ENCODE data around the gene SLC12A5. TPM values are rescaled to one million over a fixed set of nuclear protein-coding genes. Genes with fewer than 3 reads are reported as not detected.

Gene SLC12A5
- total and polyA plus RNA-seq, 8 donors: 0.35 to 21.5 (median 1.6) TPM

- H3K4me3 ChIP-seq: no peak overlapping the region
- no peak for FAIRE-seq
- no peaks in the 10 kb centered on the region for H3K9me3 ChIP-seq
- ATAC-seq: no peak
- peaks cover 22 to 72% (median 49%) of the 10 kb centered on the region in 3 donors for H3K36me3 ChIP-seq
- DNase-seq: no peak
- WGBS, 2 donors: 93 to 96% methylated on average over 8 of the region's 8 CpGs
- intact Hi-C loops (cut with DNase I): no loop called here
- peaks cover 0 to 5% (median 0%) of the 10 kb centered on the region in 3 donors for H3K4me1 ChIP-seq
- TF ChIP-seq CTCF (IDR thresholded peaks at IDR 0.05): no peak
- H3K27me3 ChIP-seq: no peaks in the 10 kb centered on the region
- no peak overlapping the region for H3K27ac ChIP-seq
Observed at GRCh38 chr20:46063151-46063550, 34.1 kb downstream of the SLC12A5 start.

DNA sequence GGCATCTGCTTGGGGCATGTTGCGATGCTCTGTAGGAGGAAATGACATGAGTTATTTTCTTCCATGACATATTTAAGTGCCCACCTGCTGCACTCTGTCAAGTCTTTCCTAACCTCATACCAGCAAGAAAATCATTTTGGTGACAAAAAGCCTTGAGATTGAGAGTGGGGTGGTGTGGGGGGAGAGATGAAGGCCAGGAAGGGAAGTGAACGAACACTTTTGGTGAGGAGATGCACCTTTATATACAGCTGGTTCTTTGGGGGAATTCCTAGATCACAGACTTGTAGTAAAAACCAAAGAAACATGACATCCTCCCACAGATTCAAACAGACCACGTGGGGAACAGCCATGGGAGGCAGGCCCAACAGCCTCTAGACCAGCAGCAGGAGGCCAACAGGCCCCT, 34.6 kb downstream of the SLC12A5 start:
- intact Hi-C loops (cut with DNase I): no loop called here
- no peak for DNase-seq
- no peak for TF ChIP-seq CTCF (IDR thresholded peaks at IDR 0.05)
- ATAC-seq: no peak
- Histone ChIP-seq H3K27me3 (no peaks in the 10 kb centered on the region), H3K4me3 (no peak overlapping the region), H3K4me1 (peaks cover 0 to 5% (median 0%) of the 10 kb centered on the region in 3 donors), H3K36me3 (peaks cover 22 to 74% (median 49%) of the 10 kb centered on the region in 3 donors), H3K9me3 (no peaks in the 10 kb centered on the region), H3K27ac (no peak overlapping the region)
- FAIRE-seq: no peak
- 85 to 95% methylated on average over 3 of the region's 3 CpGs for WGBS, 2 donors

GRCh38 chr20:46065006-46065405, 36.0 kb downstream of the SLC12A5 start:
- WGBS, 2 donors: 94 to 96% methylated on average over 9 of the region's 9 CpGs
- no peaks in the 10 kb centered on the region for H3K27me3 ChIP-seq
- no peaks in the 10 kb centered on the region for H3K9me3 ChIP-seq
- H3K36me3 ChIP-seq: peaks cover 22 to 82% (median 52%) of the 10 kb centered on the region in 3 donors
- no peak overlapping the region for H3K27ac ChIP-seq
- FAIRE-seq (no peak), ATAC-seq (no peak), DNase-seq (no peak)
- intact Hi-C loops (cut with DNase I): no loop called here
- peaks cover 0 to 5% (median 0%) of the 10 kb centered on the region in 3 donors for H3K4me1 ChIP-seq
- no peak for TF ChIP-seq CTCF (IDR thresholded peaks at IDR 0.05)
- no peak overlapping the region for H3K4me3 ChIP-seq

DNA sequence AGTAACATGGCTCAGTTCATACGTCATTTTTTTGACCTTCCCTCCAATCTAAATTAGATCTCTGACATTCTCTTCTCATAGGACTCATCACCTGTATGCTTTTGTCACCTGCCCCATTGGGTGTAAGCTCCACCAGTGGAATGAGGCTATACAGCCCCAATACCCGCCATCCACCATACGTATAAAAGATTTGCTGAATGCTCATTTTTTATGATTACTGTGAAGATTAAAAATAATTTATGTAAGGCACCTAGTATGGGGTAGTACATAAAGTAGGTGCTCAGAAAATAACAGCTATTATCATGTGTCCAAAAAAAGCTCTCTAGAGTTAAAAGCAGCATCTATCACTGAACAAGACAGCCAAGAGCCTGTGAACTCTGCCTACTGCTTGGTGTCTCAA, 36.7 kb downstream of the SLC12A5 start:
- ATAC-seq (no peak), DNase-seq (no peak), FAIRE-seq (no peak)
- H3K36me3 ChIP-seq: peaks cover 22 to 83% (median 54%) of the 10 kb centered on the region in 3 donors
- intact Hi-C loops (cut with DNase I): no loop called here
- 92 to 95% methylated on average over 3 of the region's 3 CpGs for WGBS, 2 donors
- H3K9me3 ChIP-seq: no peaks in the 10 kb centered on the region
- no peaks in the 10 kb centered on the region for H3K27me3 ChIP-seq
- TF ChIP-seq CTCF (IDR thresholded peaks at IDR 0.05): no peak
- peaks cover 0 to 5% (median 0%) of the 10 kb centered on the region in 3 donors for H3K4me1 ChIP-seq
- no peak overlapping the region for H3K4me3 ChIP-seq
- no peak overlapping the region for H3K27ac ChIP-seq

- Histone ChIP-seq H3K9me3 (no peaks in the 10 kb centered on the region), H3K4me1 (no peaks in the 10 kb centered on the region), H3K36me3 (peaks cover 14 to 43% (median 22%) of the 10 kb centered on the region in 3 donors), H3K4me3 (no peak overlapping the region), H3K27ac (no peak overlapping the region), H3K27me3 (no peaks in the 10 kb centered on the region)
- ATAC-seq (no peak), DNase-seq (no peak), FAIRE-seq (no peak)
- WGBS, 2 donors: 94 to 96% methylated on average over 20 of the region's 20 CpGs
- intact Hi-C loops (cut with DNase I): no loop called here
- no peak for TF ChIP-seq CTCF (IDR thresholded peaks at IDR 0.05)
Observed at GRCh38 chr20:46070215-46070900, 41.3 kb downstream of the SLC12A5 start.

Data from pancreas (tissue), 10 donors.